Astrocyte (in vitro differentiated cells and primary cell): ENCODE results near the gene CSH2.

ENCODE experiments used
- EZH2 ChIP-seq: IDR thresholded peaks from 2 replicates; pipeline ENCODE4 v1.6.1; 2012; ENCODE audit warnings: mild to moderate bottlenecking, low read length, inconsistent platforms; ENCODE audit not compliant: insufficient read depth
- TF ChIP-seq, protein P1 (sequence below): IDR thresholded peaks from 2 replicates; pipeline ENCODE4 v1.5.1; 2011; ENCODE audit warnings: low read depth, mild to moderate bottlenecking, inconsistent platforms, low read length, moderate library complexity; ENCODE audit not compliant: insufficient read depth

DNA sequence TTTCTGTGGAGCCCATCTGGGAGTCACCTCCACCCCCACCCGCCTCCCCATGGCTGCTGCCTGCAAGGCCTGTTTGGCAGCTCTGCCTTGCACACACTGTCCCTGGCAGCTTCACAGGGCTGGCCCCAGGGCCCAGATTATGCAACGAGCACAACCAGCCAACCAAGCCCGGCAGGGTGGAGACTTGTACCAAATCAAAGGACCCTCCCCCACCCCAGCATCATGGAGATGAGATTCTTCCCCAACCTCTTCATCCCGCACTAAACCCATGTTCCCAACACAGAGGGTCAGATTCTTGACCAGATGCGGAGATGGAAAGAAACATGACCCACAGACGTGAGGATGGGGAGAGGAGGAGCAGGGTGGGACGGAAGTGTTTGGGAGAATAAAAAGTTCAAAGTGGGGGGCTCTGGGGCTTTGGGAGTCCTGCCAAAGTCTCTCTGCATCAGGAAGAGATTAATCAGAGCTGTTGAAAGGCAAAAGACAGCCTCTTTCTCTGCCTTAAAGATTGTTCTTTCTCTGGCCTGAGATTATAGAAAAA lies 34.8 kb downstream of the CSH2 start:
- TF ChIP-seq, protein P1, sequence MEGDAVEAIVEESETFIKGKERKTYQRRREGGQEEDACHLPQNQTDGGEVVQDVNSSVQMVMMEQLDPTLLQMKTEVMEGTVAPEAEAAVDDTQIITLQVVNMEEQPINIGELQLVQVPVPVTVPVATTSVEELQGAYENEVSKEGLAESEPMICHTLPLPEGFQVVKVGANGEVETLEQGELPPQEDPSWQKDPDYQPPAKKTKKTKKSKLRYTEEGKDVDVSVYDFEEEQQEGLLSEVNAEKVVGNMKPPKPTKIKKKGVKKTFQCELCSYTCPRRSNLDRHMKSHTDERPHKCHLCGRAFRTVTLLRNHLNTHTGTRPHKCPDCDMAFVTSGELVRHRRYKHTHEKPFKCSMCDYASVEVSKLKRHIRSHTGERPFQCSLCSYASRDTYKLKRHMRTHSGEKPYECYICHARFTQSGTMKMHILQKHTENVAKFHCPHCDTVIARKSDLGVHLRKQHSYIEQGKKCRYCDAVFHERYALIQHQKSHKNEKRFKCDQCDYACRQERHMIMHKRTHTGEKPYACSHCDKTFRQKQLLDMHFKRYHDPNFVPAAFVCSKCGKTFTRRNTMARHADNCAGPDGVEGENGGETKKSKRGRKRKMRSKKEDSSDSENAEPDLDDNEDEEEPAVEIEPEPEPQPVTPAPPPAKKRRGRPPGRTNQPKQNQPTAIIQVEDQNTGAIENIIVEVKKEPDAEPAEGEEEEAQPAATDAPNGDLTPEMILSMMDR, result no peak
- TF ChIP-seq EZH2, result no peak
